ES-I3 (cell line): ENCODE results near the gene SFSWAP.

Experiments
- H3K36me3 ChIP-seq: 2 replicates; pipeline ENCODE4 v1.6.1; 2013; ENCODE audit warnings: mild to moderate bottlenecking, low read length, control low read depth, moderate library complexity; ENCODE audit not compliant: insufficient read depth
- H3K4me1 ChIP-seq: 2 replicates; pipeline ENCODE4 v1.6.1; 2013; ENCODE audit warnings: mild to moderate bottlenecking, control low read depth, low read length; ENCODE audit not compliant: insufficient read depth
- H3K9ac ChIP-seq: 2 replicates; pipeline ENCODE4 v1.6.1; 2013; ENCODE audit warnings: low read depth, mild to moderate bottlenecking, low read length, moderate library complexity
- H3K9me3 ChIP-seq: 2 replicates; pipeline ENCODE4 v1.6.1; 2013; ENCODE audit warnings: mild to moderate bottlenecking, low read length, moderate library complexity; ENCODE audit not compliant: control insufficient read depth, insufficient read depth

The SFSWAP gene

GRCh38 chr12:131831635-131832041 lies 120.7 kb downstream of the SFSWAP start:
- H3K9me3 ChIP-seq: no peaks in the 10 kb centered on the region
- H3K36me3 ChIP-seq: no peaks in the 10 kb centered on the region
- H3K4me1 ChIP-seq: peaks cover 2% of the 10 kb centered on the region; the same call in 1 of the 2 replicates
- no peak overlapping the region for H3K9ac ChIP-seq

- no peaks in the 10 kb centered on the region for H3K9me3 ChIP-seq
- H3K9ac ChIP-seq: no peak overlapping the region
- H3K36me3 ChIP-seq: no peaks in the 10 kb centered on the region
- H3K4me1 ChIP-seq: peaks cover 2% of the 10 kb centered on the region; the same call in 1 of the 2 replicates
These were observed 121.7 kb downstream of the SFSWAP start for GRCh38 chr12:131832321-131833231.

- H3K9me3 ChIP-seq: no peaks in the 10 kb centered on the region
- peaks cover 2% of the 10 kb centered on the region; the same call in 1 of the 2 replicates for H3K4me1 ChIP-seq
- H3K36me3 ChIP-seq: no peaks in the 10 kb centered on the region
- no peak overlapping the region for H3K9ac ChIP-seq
These were observed 122.5 kb downstream of the SFSWAP start for GRCh38 chr12:131833288-131833895.

- H3K4me1 ChIP-seq: peaks cover 2% of the 10 kb centered on the region; the same call in 1 of the 2 replicates
- H3K9ac ChIP-seq: no peak overlapping the region
- no peaks in the 10 kb centered on the region for H3K36me3 ChIP-seq
- no peaks in the 10 kb centered on the region for H3K9me3 ChIP-seq
These were observed 123.2 kb downstream of the SFSWAP start for GRCh38 chr12:131833896-131834641.

- peaks cover 2% of the 10 kb centered on the region; the same call in 1 of the 2 replicates for H3K4me1 ChIP-seq
- H3K9me3 ChIP-seq: no peaks in the 10 kb centered on the region
- no peak overlapping the region for H3K9ac ChIP-seq
- no peaks in the 10 kb centered on the region for H3K36me3 ChIP-seq
These were observed 124.1 kb downstream of the SFSWAP start for GRCh38 chr12:131834798-131835615.

- no peaks in the 10 kb centered on the region for H3K9me3 ChIP-seq
- H3K9ac ChIP-seq: no peak overlapping the region
These were observed 124.8 kb downstream of the SFSWAP start for GRCh38 chr12:131835616-131836171.

GRCh38 chr12:131836193-131836592 lies 125.3 kb downstream of the SFSWAP start:
- H3K4me1 ChIP-seq: peaks cover 2% of the 10 kb centered on the region; the same call in 1 of the 2 replicates
- H3K36me3 ChIP-seq: no peaks in the 10 kb centered on the region
- H3K9ac ChIP-seq: no peak overlapping the region

More at GRCh38 chr12:131835616-131836171, 124.8 kb downstream of the SFSWAP start:
- H3K4me1 ChIP-seq: peaks cover 2% of the 10 kb centered on the region; the same call in 1 of the 2 replicates
- no peaks in the 10 kb centered on the region for H3K36me3 ChIP-seq

GRCh38 chr12:131836714-131837397 lies 126.0 kb downstream of the SFSWAP start:
- H3K36me3 ChIP-seq: no peaks in the 10 kb centered on the region
- no peak overlapping the region for H3K9ac ChIP-seq
- H3K9me3 ChIP-seq: no peaks in the 10 kb centered on the region
- H3K4me1 ChIP-seq: peaks cover 2% of the 10 kb centered on the region; the same call in 1 of the 2 replicates

More at GRCh38 chr12:131836193-131836592, 125.3 kb downstream of the SFSWAP start:
- no peaks in the 10 kb centered on the region for H3K9me3 ChIP-seq

GRCh38 chr12:131840643-131841416 lies 129.9 kb downstream of the SFSWAP start:
- Histone ChIP-seq H3K4me1 (no peaks in the 10 kb centered on the region), H3K9me3 (no peaks in the 10 kb centered on the region), H3K36me3 (no peaks in the 10 kb centered on the region), H3K9ac (no peak overlapping the region)

- H3K9me3 ChIP-seq: no peaks in the 10 kb centered on the region
- H3K9ac ChIP-seq: no peak overlapping the region
- no peaks in the 10 kb centered on the region for H3K36me3 ChIP-seq
- no peaks in the 10 kb centered on the region for H3K4me1 ChIP-seq
These were observed 130.7 kb downstream of the SFSWAP start for GRCh38 chr12:131841547-131841946.

- Histone ChIP-seq H3K36me3 (no peaks in the 10 kb centered on the region), H3K9ac (no peak overlapping the region), H3K9me3 (no peaks in the 10 kb centered on the region), H3K4me1 (no peaks in the 10 kb centered on the region)
These were observed 131.3 kb downstream of the SFSWAP start for GRCh38 chr12:131842169-131842568.

- no peaks in the 10 kb centered on the region for H3K4me1 ChIP-seq
- H3K9ac ChIP-seq: no peak overlapping the region
- no peaks in the 10 kb centered on the region for H3K9me3 ChIP-seq
- H3K36me3 ChIP-seq: no peaks in the 10 kb centered on the region
These were observed 132.6 kb downstream of the SFSWAP start for GRCh38 chr12:131843527-131843926.
